SK-N-SH treated with all-trans-retinoic acid at 6 μM for 48 hours (cell line): ENCODE measurements around the gene DPYD.
A peak's percentile ranks its signal among the peaks of the same experiment; 100 is the strongest.

Source experiments
- ATAC-seq: fragments of 200-7000 bp; cut with Tn5 transposase; 3 replicates; pipeline ENCODE4 v1.9.1; 2020; ENCODE audit warnings: mild to moderate bottlenecking, moderate library complexity
- ARNTL ChIP-seq: fragments of 450-650 bp; formaldehyde crosslinking; IDR thresholded peaks from 2 replicates; pipeline ENCODE4 v1.5.0; 2020; ENCODE audit warnings: low read depth, mild to moderate bottlenecking, moderate library complexity, borderline replicate concordance
- BACH2 ChIP-seq: fragments of 250-450 bp; sonication (Bioruptor Pico); IDR thresholded peaks from 2 replicates; pipeline ENCODE4 v1.9.0; 2021; ENCODE audit warnings: mild to moderate bottlenecking, borderline replicate concordance
- CSDC2 ChIP-seq: fragments of 250-450 bp; sonication (Bioruptor Pico); IDR thresholded peaks from 2 replicates; pipeline ENCODE4 v1.5.0; 2020; ENCODE audit warnings: mild to moderate bottlenecking, moderate library complexity
- ESRRG ChIP-seq: fragments of 250-450 bp; sonication (Bioruptor Pico); IDR thresholded peaks from 2 replicates; pipeline ENCODE4 v1.6.1; 2021; ENCODE audit warnings: mild to moderate bottlenecking
- GLIS3 ChIP-seq: fragments of 250-450 bp; sonication (Bioruptor Pico); IDR thresholded peaks from 2 replicates; pipeline ENCODE4 v1.5.0; 2020; ENCODE audit warnings: mild to moderate bottlenecking, moderate library complexity
- ISL1 ChIP-seq: fragments of 250-450 bp; sonication (Bioruptor Pico); IDR thresholded peaks from 2 replicates; pipeline ENCODE4 v2.1.2; 2022; ENCODE audit warnings: mild to moderate bottlenecking, moderate library complexity
- OSR1 ChIP-seq: fragments of 250-450 bp; sonication (Bioruptor Pico); IDR thresholded peaks from 2 replicates; pipeline ENCODE4 v1.8.0; 2022; ENCODE audit warnings: moderate library complexity, mild to moderate bottlenecking, inconsistent platforms
- PPARA ChIP-seq: fragments of 250-450 bp; sonication (Bioruptor Pico); IDR thresholded peaks from 2 replicates; pipeline ENCODE4 v1.5.0; 2020; ENCODE audit warnings: mild to moderate bottlenecking, borderline replicate concordance
- RARB ChIP-seq: fragments of 250-450 bp; sonication (Bioruptor Pico); IDR thresholded peaks from 2 replicates; pipeline ENCODE4 v1.8.0; 2021; ENCODE audit warnings: mild to moderate bottlenecking, moderate library complexity
- SNAI2 ChIP-seq: fragments of 250-450 bp; sonication (Bioruptor Pico); IDR thresholded peaks from 2 replicates; pipeline ENCODE4 v1.5.0; 2020; ENCODE audit warnings: mild to moderate bottlenecking, moderate library complexity
- TCF4 ChIP-seq: fragments of 250-450 bp; sonication (Bioruptor Pico); IDR thresholded peaks from 2 replicates; pipeline ENCODE4 v1.8.0; 2021; ENCODE audit warnings: mild to moderate bottlenecking, moderate library complexity, borderline replicate concordance
- TOX ChIP-seq: fragments of 250-450 bp; sonication (Bioruptor Pico); IDR thresholded peaks from 2 replicates; pipeline ENCODE4 v1.8.0; 2021; ENCODE audit warnings: mild to moderate bottlenecking, moderate library complexity, borderline replicate concordance
- ZC3H10 ChIP-seq: fragments of 250-450 bp; sonication (Bioruptor Pico); IDR thresholded peaks from 2 replicates; pipeline ENCODE4 v1.5.1; 2021; ENCODE audit warnings: mild to moderate bottlenecking, moderate library complexity
- ZFP3 ChIP-seq: fragments of 250-450 bp; sonication (Bioruptor Pico); IDR thresholded peaks from 2 replicates; pipeline ENCODE4 v1.5.0; 2020; ENCODE audit warnings: mild to moderate bottlenecking, moderate library complexity
- ZFP30 ChIP-seq: fragments of 450-650 bp; formaldehyde crosslinking; IDR thresholded peaks from 2 replicates; pipeline ENCODE4 v1.5.0; 2022; ENCODE audit warnings: mild to moderate bottlenecking, moderate library complexity
- ZNF565 ChIP-seq: fragments of 450-650 bp; formaldehyde crosslinking; conservative IDR thresholded peaks from 2 replicates; pipeline ENCODE4 v1.5.0; 2020; ENCODE audit warnings: low read depth, mild to moderate bottlenecking, moderate library complexity
- ZNF70 ChIP-seq: fragments of 450-650 bp; formaldehyde crosslinking; IDR thresholded peaks from 2 replicates; pipeline ENCODE4 v1.5.0; 2020; ENCODE audit warnings: mild to moderate bottlenecking, moderate library complexity
- ZNF8 ChIP-seq: fragments of 450-650 bp; formaldehyde crosslinking; IDR thresholded peaks from 2 replicates; pipeline ENCODE4 v1.5.0; 2020; ENCODE audit warnings: mild to moderate bottlenecking, moderate library complexity
- TF ChIP-seq, protein P1 (sequence below): fragments of 250-450 bp; sonication (Bioruptor Pico); IDR thresholded peaks from 2 replicates; pipeline ENCODE4 v1.5.0; 2020; ENCODE audit warnings: mild to moderate bottlenecking, moderate library complexity
- TF ChIP-seq, protein P2 (sequence below): fragments of 250-450 bp; sonication (Bioruptor Pico); IDR thresholded peaks from 2 replicates; pipeline ENCODE4 v1.5.1; 2021; ENCODE audit warnings: mild to moderate bottlenecking, moderate library complexity
- TF ChIP-seq, protein P3 (sequence below): fragments of 250-450 bp; sonication (Bioruptor Pico); IDR thresholded peaks from 2 replicates; pipeline ENCODE4 v1.5.1; 2020; ENCODE audit warnings: low read depth, mild to moderate bottlenecking, moderate library complexity
- TF ChIP-seq, protein P4 (sequence below): fragments of 250-450 bp; sonication (Bioruptor Pico); IDR thresholded peaks from 2 replicates; pipeline ENCODE4 v1.8.0; 2020; ENCODE audit warnings: mild to moderate bottlenecking, moderate library complexity, borderline replicate concordance
- TF ChIP-seq, protein P5 (sequence below): fragments of 250-450 bp; sonication (Bioruptor Pico); IDR thresholded peaks from 2 replicates; pipeline ENCODE4 v1.8.0; 2021; ENCODE audit warnings: low read depth, mild to moderate bottlenecking, moderate library complexity, borderline replicate concordance

The DPYD gene

DNA sequence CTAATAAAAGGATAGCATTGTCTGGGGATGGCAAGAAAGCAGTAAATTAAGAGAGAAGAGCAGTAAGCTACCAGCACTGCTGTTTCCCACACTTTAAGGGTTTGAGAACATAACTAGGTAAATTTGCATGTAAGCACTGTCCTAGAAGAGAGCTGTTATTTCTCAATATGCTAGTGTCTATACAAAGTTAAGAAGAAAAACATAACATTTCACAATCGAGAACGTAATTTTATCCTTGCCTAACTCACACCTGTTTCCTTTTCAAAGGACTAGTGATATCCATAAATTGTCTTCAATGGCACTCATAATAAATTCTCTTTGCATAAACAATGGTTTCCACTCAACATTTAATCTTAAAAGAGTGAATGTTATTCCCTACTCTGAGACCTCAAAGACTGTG is 623.2 kb downstream of the DPYD start:
- TF ChIP-seq CSDC2 (no peak), SNAI2 (no peak), ZNF8 (CRISPR knock-in tag) (no peak), PPARA (CRISPR knock-in tag) (no peak), ZFP30 (CRISPR knock-in tag) (no peak), ZC3H10 (CRISPR knock-in tag) (no peak), ZNF565 (CRISPR knock-in tag) (no peak), ZNF70 (CRISPR knock-in tag) (no peak), ZFP3 (no peak), ARNTL (CRISPR knock-in tag) (no peak)
- TF ChIP-seq, protein P1, sequence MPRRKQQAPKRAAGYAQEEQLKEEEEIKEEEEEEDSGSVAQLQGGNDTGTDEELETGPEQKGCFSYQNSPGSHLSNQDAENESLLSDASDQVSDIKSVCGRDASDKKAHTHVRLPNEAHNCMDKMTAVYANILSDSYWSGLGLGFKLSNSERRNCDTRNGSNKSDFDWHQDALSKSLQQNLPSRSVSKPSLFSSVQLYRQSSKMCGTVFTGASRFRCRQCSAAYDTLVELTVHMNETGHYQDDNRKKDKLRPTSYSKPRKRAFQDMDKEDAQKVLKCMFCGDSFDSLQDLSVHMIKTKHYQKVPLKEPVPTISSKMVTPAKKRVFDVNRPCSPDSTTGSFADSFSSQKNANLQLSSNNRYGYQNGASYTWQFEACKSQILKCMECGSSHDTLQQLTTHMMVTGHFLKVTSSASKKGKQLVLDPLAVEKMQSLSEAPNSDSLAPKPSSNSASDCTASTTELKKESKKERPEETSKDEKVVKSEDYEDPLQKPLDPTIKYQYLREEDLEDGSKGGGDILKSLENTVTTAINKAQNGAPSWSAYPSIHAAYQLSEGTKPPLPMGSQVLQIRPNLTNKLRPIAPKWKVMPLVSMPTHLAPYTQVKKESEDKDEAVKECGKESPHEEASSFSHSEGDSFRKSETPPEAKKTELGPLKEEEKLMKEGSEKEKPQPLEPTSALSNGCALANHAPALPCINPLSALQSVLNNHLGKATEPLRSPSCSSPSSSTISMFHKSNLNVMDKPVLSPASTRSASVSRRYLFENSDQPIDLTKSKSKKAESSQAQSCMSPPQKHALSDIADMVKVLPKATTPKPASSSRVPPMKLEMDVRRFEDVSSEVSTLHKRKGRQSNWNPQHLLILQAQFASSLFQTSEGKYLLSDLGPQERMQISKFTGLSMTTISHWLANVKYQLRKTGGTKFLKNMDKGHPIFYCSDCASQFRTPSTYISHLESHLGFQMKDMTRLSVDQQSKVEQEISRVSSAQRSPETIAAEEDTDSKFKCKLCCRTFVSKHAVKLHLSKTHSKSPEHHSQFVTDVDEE (CRISPR knock-in tag): no peak
- TF ChIP-seq, protein P2, sequence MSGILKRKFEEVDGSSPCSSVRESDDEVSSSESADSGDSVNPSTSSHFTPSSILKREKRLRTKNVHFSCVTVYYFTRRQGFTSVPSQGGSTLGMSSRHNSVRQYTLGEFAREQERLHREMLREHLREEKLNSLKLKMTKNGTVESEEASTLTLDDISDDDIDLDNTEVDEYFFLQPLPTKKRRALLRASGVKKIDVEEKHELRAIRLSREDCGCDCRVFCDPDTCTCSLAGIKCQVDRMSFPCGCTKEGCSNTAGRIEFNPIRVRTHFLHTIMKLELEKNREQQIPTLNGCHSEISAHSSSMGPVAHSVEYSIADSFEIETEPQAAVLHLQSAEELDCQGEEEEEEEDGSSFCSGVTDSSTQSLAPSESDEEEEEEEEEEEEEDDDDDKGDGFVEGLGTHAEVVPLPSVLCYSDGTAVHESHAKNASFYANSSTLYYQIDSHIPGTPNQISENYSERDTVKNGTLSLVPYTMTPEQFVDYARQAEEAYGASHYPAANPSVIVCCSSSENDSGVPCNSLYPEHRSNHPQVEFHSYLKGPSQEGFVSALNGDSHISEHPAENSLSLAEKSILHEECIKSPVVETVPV: no peak
- TF ChIP-seq, protein P3, sequence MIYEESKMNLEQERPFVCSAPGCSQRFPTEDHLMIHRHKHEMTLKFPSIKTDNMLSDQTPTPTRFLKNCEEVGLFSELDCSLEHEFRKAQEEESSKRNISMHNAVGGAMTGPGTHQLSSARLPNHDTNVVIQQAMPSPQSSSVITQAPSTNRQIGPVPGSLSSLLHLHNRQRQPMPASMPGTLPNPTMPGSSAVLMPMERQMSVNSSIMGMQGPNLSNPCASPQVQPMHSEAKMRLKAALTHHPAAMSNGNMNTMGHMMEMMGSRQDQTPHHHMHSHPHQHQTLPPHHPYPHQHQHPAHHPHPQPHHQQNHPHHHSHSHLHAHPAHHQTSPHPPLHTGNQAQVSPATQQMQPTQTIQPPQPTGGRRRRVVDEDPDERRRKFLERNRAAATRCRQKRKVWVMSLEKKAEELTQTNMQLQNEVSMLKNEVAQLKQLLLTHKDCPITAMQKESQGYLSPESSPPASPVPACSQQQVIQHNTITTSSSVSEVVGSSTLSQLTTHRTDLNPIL: no peak
- TF ChIP-seq, protein P4, sequence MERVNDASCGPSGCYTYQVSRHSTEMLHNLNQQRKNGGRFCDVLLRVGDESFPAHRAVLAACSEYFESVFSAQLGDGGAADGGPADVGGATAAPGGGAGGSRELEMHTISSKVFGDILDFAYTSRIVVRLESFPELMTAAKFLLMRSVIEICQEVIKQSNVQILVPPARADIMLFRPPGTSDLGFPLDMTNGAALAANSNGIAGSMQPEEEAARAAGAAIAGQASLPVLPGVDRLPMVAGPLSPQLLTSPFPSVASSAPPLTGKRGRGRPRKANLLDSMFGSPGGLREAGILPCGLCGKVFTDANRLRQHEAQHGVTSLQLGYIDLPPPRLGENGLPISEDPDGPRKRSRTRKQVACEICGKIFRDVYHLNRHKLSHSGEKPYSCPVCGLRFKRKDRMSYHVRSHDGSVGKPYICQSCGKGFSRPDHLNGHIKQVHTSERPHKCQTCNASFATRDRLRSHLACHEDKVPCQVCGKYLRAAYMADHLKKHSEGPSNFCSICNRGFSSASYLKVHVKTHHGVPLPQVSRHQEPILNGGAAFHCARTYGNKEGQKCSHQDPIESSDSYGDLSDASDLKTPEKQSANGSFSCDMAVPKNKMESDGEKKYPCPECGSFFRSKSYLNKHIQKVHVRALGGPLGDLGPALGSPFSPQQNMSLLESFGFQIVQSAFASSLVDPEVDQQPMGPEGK (CRISPR knock-in tag): no peak

DNA sequence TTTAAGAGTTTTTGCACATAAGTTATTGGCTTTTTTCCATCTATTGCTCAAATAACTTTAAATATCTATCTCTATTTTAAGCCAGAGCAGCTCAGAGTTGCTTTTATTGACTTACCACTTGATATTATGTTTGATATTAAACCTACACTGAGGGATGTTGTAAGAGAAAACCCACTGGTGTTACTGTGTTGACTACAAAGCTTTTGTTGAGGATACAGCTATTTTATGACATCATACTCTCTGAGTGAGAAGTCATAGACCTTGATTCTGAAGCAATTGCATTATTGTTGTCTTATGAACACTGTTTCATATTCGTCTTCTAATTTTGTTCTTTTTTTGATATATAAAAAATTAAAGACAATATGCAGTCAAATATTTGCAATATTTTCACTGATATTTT is 638.9 kb downstream of the DPYD start:
- ATAC-seq: no peak

More for the DNA sequence above, 623.2 kb downstream of the DPYD start:
- ATAC-seq: no peak

DNA sequence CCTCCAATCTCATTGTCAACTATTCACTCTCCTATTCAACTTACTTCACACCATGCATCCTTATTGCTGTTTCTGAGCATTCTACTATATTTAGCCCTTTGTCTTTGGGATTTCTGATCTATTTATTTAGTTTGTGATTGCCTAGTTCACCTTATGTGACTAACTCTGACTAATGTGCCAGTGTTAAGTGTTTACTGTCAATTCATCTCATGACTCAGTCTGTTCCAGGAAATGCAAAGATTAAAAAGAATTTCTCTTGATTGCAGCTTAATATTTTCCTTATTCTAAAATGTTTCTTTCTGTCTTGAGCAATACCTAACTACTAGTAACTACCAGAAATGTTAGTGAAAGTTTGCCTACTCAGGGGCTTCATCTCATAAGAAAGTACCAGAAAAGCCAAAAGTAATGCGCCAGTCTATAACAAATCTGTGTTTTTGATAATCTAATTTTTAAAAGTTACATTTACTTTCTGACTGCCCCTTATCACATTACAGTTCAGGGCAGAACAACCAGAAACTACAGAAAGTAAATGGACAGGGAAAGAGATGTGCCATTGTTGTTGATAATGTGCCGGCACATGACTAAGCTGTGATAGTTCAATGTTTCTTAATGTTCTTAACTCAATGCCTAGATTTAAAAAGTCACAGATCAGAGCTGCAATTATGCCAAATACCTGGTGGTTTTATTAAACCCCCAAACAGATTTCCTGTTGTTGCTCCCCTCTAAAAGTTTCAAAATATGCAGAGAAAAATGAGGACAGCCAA is 642.8 kb downstream of the DPYD start:
- peak; percentile 78 for ATAC-seq
- TF ChIP-seq, protein P5, sequence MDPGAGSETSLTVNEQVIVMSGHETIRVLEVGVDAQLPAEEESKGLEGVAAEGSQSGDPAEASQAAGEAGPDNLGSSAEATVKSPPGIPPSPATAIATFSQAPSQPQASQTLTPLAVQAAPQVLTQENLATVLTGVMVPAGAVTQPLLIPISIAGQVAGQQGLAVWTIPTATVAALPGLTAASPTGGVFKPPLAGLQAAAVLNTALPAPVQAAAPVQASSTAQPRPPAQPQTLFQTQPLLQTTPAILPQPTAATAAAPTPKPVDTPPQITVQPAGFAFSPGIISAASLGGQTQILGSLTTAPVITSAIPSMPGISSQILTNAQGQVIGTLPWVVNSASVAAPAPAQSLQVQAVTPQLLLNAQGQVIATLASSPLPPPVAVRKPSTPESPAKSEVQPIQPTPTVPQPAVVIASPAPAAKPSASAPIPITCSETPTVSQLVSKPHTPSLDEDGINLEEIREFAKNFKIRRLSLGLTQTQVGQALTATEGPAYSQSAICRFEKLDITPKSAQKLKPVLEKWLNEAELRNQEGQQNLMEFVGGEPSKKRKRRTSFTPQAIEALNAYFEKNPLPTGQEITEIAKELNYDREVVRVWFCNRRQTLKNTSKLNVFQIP: no peak
- no peak for TF ChIP-seq ARNTL (CRISPR knock-in tag)
- no peak for TF ChIP-seq ZFP3
- no peak for TF ChIP-seq ESRRG (CRISPR knock-in tag)
- TF ChIP-seq ZNF565 (CRISPR knock-in tag): no peak
- TF ChIP-seq TOX (CRISPR knock-in tag): no peak
- TF ChIP-seq, protein P1 (CRISPR knock-in tag): no peak
- peak; percentile 50; the same call in 1 of the 2 replicates for TF ChIP-seq ISL1 (CRISPR knock-in tag)
- no peak for TF ChIP-seq GLIS3 (CRISPR knock-in tag)
- TF ChIP-seq CSDC2: no peak
- no peak for TF ChIP-seq RARB (CRISPR knock-in tag)
- TF ChIP-seq ZC3H10 (CRISPR knock-in tag): 0 out of 2 replicates have a peak, but pooled peaks have one; percentile 44
- TF ChIP-seq, protein P4 (CRISPR knock-in tag): no peak
- TF ChIP-seq TCF4: no peak
- TF ChIP-seq OSR1: no peak
- TF ChIP-seq ZNF70 (CRISPR knock-in tag): no peak
- TF ChIP-seq ZFP30 (CRISPR knock-in tag): no peak

More for the DNA sequence above, 638.9 kb downstream of the DPYD start:
- TF ChIP-seq BACH2 (CRISPR knock-in tag) (no peak), ESRRG (CRISPR knock-in tag) (no peak)
